ENCODE data around the gene CCL20.

DNA sequence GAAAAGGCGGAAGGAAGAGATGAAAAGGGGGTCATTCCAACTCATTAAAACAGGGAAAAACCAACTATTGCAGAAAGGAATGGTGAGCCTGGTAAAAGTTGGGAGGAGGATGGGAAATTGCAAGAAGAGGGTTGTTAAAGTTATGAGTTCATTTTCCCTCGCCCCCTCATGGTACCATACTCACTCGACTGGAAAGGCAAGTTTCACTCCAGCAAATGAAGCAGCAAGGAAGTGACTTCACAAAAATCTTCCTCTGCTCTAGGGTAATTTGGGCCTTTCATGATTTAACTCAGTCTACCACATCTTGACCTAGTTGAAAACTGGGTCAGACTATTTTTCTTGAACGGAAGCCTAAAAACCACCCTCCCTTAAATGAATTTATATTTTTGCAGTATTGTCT, 34.9 kb downstream of the CCL20 start:
- TF ChIP-seq, protein P1, sequence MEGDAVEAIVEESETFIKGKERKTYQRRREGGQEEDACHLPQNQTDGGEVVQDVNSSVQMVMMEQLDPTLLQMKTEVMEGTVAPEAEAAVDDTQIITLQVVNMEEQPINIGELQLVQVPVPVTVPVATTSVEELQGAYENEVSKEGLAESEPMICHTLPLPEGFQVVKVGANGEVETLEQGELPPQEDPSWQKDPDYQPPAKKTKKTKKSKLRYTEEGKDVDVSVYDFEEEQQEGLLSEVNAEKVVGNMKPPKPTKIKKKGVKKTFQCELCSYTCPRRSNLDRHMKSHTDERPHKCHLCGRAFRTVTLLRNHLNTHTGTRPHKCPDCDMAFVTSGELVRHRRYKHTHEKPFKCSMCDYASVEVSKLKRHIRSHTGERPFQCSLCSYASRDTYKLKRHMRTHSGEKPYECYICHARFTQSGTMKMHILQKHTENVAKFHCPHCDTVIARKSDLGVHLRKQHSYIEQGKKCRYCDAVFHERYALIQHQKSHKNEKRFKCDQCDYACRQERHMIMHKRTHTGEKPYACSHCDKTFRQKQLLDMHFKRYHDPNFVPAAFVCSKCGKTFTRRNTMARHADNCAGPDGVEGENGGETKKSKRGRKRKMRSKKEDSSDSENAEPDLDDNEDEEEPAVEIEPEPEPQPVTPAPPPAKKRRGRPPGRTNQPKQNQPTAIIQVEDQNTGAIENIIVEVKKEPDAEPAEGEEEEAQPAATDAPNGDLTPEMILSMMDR (IDR thresholded peaks at IDR 0.05) = no peak
- TF ChIP-seq POLR2A (IDR thresholded peaks at IDR 0.05) = no peak
- no peak for TF ChIP-seq POLR2AphosphoS5 (IDR thresholded peaks at IDR 0.05)
- no peak for TF ChIP-seq EP300 (IDR thresholded peaks at IDR 0.05)

Measured in suprapubic skin (tissue), 4 donors.